Stomach smooth muscle (tissue), 2 donors: ENCODE measurements around the gene SEMA3F.

Experiments
- H3K27ac ChIP-seq: one replicate; pipeline ENCODE4 v1.7.0; 2013; ENCODE audit warnings: mild to moderate bottlenecking, low read length, inconsistent platforms
- H3K27me3 ChIP-seq, 2 donors: one replicate each; pipeline ENCODE4 v1.7.0; 2013; ENCODE audit warnings: low read length in 2 of 2; ENCODE audit not compliant: insufficient read depth in 2 of 2, control insufficient read depth in 1 of 2
- H3K36me3 ChIP-seq, 2 donors: one replicate each; pipeline ENCODE4 v1.7.0; 2013; ENCODE audit warnings: low read length in 2 of 2; ENCODE audit not compliant: control insufficient read depth in 2 of 2, insufficient read depth in 2 of 2
- H3K4me1 ChIP-seq: one replicate; pipeline ENCODE4 v1.7.0; 2013; ENCODE audit warnings: low read length; ENCODE audit not compliant: control insufficient read depth, insufficient read depth
- H3K4me3 ChIP-seq, 2 donors: one replicate each; pipeline ENCODE4 v1.7.0; 2013; ENCODE audit warnings: low read length in 2 of 2
- H3K9ac ChIP-seq, 2 donors: one replicate each; pipeline ENCODE4 v1.7.0; 2013; ENCODE audit warnings: low read length in 2 of 2, mild to moderate bottlenecking in 1 of 2
- H3K9me3 ChIP-seq, 2 donors: one replicate each; pipeline ENCODE4 v1.7.0; 2013; ENCODE audit warnings: low read length in 2 of 2; ENCODE audit not compliant: control insufficient read depth in 2 of 2
- donor health status: healthy.
- donor health status: Pancreatic carcinoma.

The SEMA3F gene

GRCh38 chr3:50133283-50133615 is 21.9 kb upstream of the SEMA3F start:
- no peaks in the 10 kb centered on the region for H3K27me3 ChIP-seq
- no peak overlapping the region for H3K4me3 ChIP-seq
- no peak overlapping the region for H3K9ac ChIP-seq
- no peaks in the 10 kb centered on the region for H3K36me3 ChIP-seq
- no peaks in the 10 kb centered on the region for H3K4me1 ChIP-seq
- no peaks in the 10 kb centered on the region for H3K9me3 ChIP-seq
- no peak overlapping the region for H3K27ac ChIP-seq

- H3K9me3 ChIP-seq, result no peaks in the 10 kb centered on the region
- H3K27me3 ChIP-seq, result no peaks in the 10 kb centered on the region
- H3K27ac ChIP-seq, result no peak overlapping the region
- no peak overlapping the region for H3K9ac ChIP-seq
- H3K4me3 ChIP-seq, result no peak overlapping the region
- H3K36me3 ChIP-seq, result no peaks in the 10 kb centered on the region
- no peaks in the 10 kb centered on the region for H3K4me1 ChIP-seq
Measured at GRCh38 chr3:50134367-50134766, 20.8 kb upstream of the SEMA3F start.

GRCh38 chr3:50135964-50136363 is 19.2 kb upstream of the SEMA3F start:
- Histone ChIP-seq H3K36me3 (no peaks in the 10 kb centered on the region), H3K27ac (no peak overlapping the region), H3K4me1 (peaks cover 2% of the 10 kb centered on the region), H3K27me3 (no peaks in the 10 kb centered on the region), H3K9me3 (no peaks in the 10 kb centered on the region), H3K4me3 (no peak overlapping the region), H3K9ac (no peak overlapping the region)

DNA sequence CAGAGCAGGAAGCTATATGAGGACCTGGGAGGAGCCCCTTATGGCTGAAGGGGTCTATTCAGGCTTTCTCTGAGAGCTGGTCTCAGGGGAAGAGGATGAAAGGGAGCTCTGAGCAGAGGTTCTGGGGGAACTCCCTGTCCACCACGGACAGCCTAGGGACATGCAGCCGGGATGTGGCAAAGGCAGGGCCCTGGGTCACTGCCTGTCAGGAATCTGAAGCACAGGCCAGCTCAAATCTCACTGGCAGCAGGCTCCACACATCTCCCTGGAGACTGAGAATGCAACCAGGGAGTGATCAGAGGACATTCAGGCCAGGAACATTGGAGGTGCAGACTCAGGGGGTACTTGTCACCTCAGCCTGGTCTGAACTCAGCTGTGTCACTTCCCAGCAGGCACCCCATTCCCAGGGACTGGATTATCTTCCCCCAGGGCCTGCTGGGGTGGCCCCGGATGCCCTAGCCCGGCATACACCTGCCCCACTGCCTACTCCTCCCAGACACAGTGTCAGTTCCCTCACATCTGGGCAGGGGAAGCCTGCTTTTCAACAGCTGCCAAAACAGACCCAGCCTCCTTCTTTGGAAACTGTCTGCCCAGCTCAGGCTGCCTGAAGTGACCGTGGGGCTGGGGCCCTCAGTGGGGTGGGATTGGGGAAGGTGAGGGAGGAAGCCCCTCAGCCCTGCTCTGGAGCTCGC is 18.3 kb upstream of the SEMA3F start:
- Histone ChIP-seq H3K9ac (no peak overlapping the region), H3K36me3 (no peaks in the 10 kb centered on the region), H3K9me3 (no peaks in the 10 kb centered on the region), H3K4me3 (no peak overlapping the region), H3K27me3 (no peaks in the 10 kb centered on the region), H3K4me1 (peaks cover 2% of the 10 kb centered on the region), H3K27ac (no peak overlapping the region)

- H3K4me1 ChIP-seq, result peaks cover 2% of the 10 kb centered on the region
- no peaks in the 10 kb centered on the region for H3K9me3 ChIP-seq
- no peaks in the 10 kb centered on the region for H3K27me3 ChIP-seq
- no peak overlapping the region for H3K27ac ChIP-seq
- no peaks in the 10 kb centered on the region for H3K36me3 ChIP-seq
- H3K4me3 ChIP-seq, result no peak overlapping the region
- no peak overlapping the region for H3K9ac ChIP-seq
Measured at GRCh38 chr3:50137531-50137930, 17.6 kb upstream of the SEMA3F start.

GRCh38 chr3:50138266-50139200 is 16.6 kb upstream of the SEMA3F start:
- no peak overlapping the region for H3K4me3 ChIP-seq
- no peak overlapping the region for H3K27ac ChIP-seq
- H3K4me1 ChIP-seq, result peaks cover 2% of the 10 kb centered on the region
- H3K9me3 ChIP-seq, result no peaks in the 10 kb centered on the region
- no peaks in the 10 kb centered on the region for H3K27me3 ChIP-seq
- H3K9ac ChIP-seq, result no peak overlapping the region
- H3K36me3 ChIP-seq, result no peaks in the 10 kb centered on the region

- H3K9me3 ChIP-seq, result no peaks in the 10 kb centered on the region
- no peaks in the 10 kb centered on the region for H3K36me3 ChIP-seq
- peaks cover 2% of the 10 kb centered on the region for H3K4me1 ChIP-seq
- H3K27me3 ChIP-seq, result no peaks in the 10 kb centered on the region
- H3K9ac ChIP-seq, result no peak overlapping the region
- H3K4me3 ChIP-seq, result no peak overlapping the region
- H3K27ac ChIP-seq, result no peak overlapping the region
Measured at GRCh38 chr3:50139308-50139707, 15.8 kb upstream of the SEMA3F start.

DNA sequence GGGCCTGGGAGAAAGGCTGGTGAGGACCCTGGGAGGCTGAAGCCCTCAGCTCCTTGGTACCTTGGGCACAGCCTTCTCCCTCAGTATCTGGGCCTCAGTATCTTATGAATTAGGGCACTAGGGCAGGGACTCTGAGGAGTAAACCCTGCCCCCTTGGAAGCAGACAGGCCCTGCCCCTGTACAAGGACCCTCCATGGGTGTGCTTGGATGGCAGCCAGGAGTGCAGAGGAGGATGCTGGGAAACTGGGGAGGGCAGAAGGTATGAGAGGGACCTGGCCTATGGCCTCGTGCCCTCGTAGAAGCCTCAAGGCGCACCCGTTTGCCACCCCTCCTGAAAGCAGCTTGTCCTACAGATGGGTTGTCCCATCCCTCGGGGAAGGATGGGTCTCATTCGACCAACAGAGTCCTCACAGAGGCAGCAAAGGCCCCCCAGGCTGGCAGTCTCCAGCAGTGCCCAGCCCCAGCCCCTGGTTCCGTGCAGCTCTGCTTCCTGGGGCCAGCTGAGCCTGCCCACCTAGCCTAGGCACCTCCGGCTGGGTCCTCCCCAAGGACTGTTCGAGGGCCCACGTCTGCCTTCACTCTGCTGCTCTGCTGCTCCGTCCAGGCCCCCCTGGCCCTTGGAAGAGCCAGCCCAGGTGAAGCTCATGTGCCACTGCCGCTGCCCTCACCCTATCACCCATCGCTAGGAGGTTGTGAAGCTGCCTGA is 15.3 kb upstream of the SEMA3F start:
- H3K27ac ChIP-seq, result no peak overlapping the region
- no peak overlapping the region for H3K4me3 ChIP-seq
- no peaks in the 10 kb centered on the region for H3K36me3 ChIP-seq
- no peak overlapping the region for H3K9ac ChIP-seq
- H3K4me1 ChIP-seq, result peaks cover 2% of the 10 kb centered on the region
- no peaks in the 10 kb centered on the region for H3K27me3 ChIP-seq
- H3K9me3 ChIP-seq, result no peaks in the 10 kb centered on the region

DNA sequence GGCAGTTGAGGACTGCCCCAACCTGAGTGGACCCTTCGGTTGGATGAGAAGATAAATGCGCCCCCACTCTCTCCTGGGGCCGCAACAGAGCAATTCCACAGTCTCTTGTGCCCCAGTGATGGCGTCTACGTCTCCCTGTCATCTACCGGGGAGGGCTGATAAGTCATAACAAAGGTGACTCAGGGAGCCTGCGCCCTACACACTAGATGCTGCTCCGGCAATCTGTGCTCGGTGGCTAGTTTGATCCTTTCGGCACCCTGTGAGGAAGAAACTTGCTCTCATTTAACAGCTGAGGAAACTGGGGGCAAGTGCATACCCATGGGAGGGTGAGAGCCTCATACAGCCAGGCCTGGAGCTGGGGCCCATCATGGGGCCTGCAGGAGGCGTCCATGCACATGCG is 14.1 kb upstream of the SEMA3F start:
- Histone ChIP-seq H3K4me3 (no peak overlapping the region), H3K27ac (no peak overlapping the region), H3K36me3 (no peaks in the 10 kb centered on the region), H3K27me3 (no peaks in the 10 kb centered on the region), H3K4me1 (peaks cover 2% of the 10 kb centered on the region), H3K9ac (no peak overlapping the region), H3K9me3 (no peaks in the 10 kb centered on the region)

DNA sequence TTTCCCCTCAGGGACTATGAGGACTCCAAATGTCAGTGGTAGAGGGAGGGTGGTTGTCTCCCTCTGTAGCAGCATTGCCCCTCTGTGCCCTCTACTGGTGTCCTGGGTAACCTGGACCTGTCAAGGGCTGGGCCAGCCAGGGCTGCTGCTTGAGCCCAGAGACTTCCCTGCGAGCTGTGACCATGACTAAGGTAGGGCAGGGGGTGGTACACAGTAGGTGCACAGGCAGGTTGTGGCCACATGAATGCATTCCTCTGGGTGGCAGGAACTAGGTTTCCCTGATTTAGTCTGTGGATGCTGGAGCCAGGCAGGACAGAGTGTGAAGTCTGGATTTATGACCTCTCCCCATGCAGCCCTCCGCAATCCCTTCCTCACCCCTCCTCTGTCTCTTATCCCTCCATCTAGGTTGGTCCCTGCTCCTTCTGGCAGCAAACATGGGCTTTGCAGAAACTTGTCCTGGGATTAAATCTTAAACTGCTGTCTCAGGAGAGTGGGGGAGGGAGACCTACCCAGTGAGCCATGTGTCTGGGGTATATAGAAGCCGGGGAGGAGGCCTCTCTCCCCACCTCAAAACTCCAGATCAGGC is 8.7 kb upstream of the SEMA3F start:
- Histone ChIP-seq H3K9ac (no peak overlapping the region), H3K36me3 (no peaks in the 10 kb centered on the region), H3K9me3 (no peaks in the 10 kb centered on the region), H3K27ac (no peak overlapping the region), H3K4me1 (no peaks in the 10 kb centered on the region), H3K4me3 (no peak overlapping the region), H3K27me3 (no peaks in the 10 kb centered on the region)
